ENCODE results near the gene ZNF724. TPM values are rescaled to one million over a fixed set of nuclear protein-coding genes. Genes with fewer than 3 reads are reported as not detected.

ZNF724 gene
- total RNA-seq, 4 donors from 2014 or later: 0.95 to 5.9 (median 3.7) TPM

GRCh38 chr19:23241419-23241818, 8.8 kb downstream of the ZNF724 start:
- no peak overlapping the region for H3K4me3 ChIP-seq
- peaks cover 0 to 60% (median 37%) of the 10 kb centered on the region in 3 donors for H3K9me3 ChIP-seq
- WGBS, 2 donors: 100% methylated on average over 1 of the region's 1 CpG
- H3K27ac ChIP-seq: no peak overlapping the region
- no peaks in the 10 kb centered on the region for H3K4me1 ChIP-seq
- no peak for DNase-seq
- TF ChIP-seq POLR2A (IDR thresholded peaks at IDR 0.05) (no peak), CTCF (IDR thresholded peaks at IDR 0.05) (no peak)
- peaks cover 0 to 71% (median 0%) of the 10 kb centered on the region in 3 donors for H3K36me3 ChIP-seq
- intact Hi-C loops (cut with DNase I): no loop called here
- no peaks in the 10 kb centered on the region for H3K27me3 ChIP-seq

- Histone ChIP-seq H3K4me1 (no peaks in the 10 kb centered on the region), H3K36me3 (peaks cover 6 to 60% (median 9%) of the 10 kb centered on the region in 3 donors), H3K9me3 (peaks cover 0 to 94% (median 72%) of the 10 kb centered on the region in 3 donors), H3K27me3 (no peaks in the 10 kb centered on the region), H3K4me3 (no peak overlapping the region), H3K27ac (no peak overlapping the region)
- 86 to 91% methylated on average over 3 of the region's 3 CpGs for WGBS, 2 donors
- intact Hi-C loops (cut with DNase I): no loop called here
- TF ChIP-seq CTCF (IDR thresholded peaks at IDR 0.05) (no peak), POLR2A (IDR thresholded peaks at IDR 0.05) (no peak)
- DNase-seq: no peak
Observed at GRCh38 chr19:23222998-23223652, 27.1 kb downstream of the ZNF724 start.

GRCh38 chr19:23203841-23204344, 46.3 kb downstream of the ZNF724 start:
- no peak for DNase-seq
- peaks cover 0 to 38% (median 3%) of the 10 kb centered on the region in 3 donors for H3K9me3 ChIP-seq
- WGBS, 2 donors: 14 to 24% methylated on average over 12 to 14 of the region's 39 CpGs

GRCh38 chr19:23190341-23190740, 59.9 kb downstream of the ZNF724 start:
- WGBS, 2 donors: 76 to 80% methylated on average over 9 of the region's 9 CpGs
- Histone ChIP-seq H3K9me3 (peaks cover 0 to 43% (median 3%) of the 10 kb centered on the region in 3 donors), H3K4me3 (no peak overlapping the region), H3K36me3 (no peaks in the 10 kb centered on the region), H3K27ac (no peak overlapping the region), H3K4me1 (no peaks in the 10 kb centered on the region), H3K27me3 (no peaks in the 10 kb centered on the region)
- intact Hi-C loops (cut with DNase I): no loop called here
- DNase-seq: no peak
- TF ChIP-seq CTCF (IDR thresholded peaks at IDR 0.05) (no peak), POLR2A (IDR thresholded peaks at IDR 0.05) (no peak)

More at GRCh38 chr19:23203841-23204344, 46.3 kb downstream of the ZNF724 start:
- Histone ChIP-seq H3K4me3 (peak overlapping the region in 3 of 4 donors; percentile 12 to 35 (median 21)), H3K4me1 (no peaks in the 10 kb centered on the region), H3K36me3 (no peaks in the 10 kb centered on the region), H3K27ac (no peak overlapping the region), H3K27me3 (no peaks in the 10 kb centered on the region)
- intact Hi-C loops (cut with DNase I): no loop called here
- TF ChIP-seq CTCF (IDR thresholded peaks at IDR 0.05) (no peak), POLR2A (IDR thresholded peaks at IDR 0.05) (no peak)

GRCh38 chr19:23183251-23183650, 66.9 kb downstream of the ZNF724 start:
- intact Hi-C loops (cut with DNase I): no loop called here
- WGBS, 2 donors: 56 to 64% methylated on average over 9 to 11 of the region's 11 CpGs
- Histone ChIP-seq H3K4me1 (no peaks in the 10 kb centered on the region), H3K4me3 (no peak overlapping the region), H3K27ac (no peak overlapping the region), H3K9me3 (peaks cover 0 to 21% (median 0%) of the 10 kb centered on the region in 3 donors), H3K27me3 (no peaks in the 10 kb centered on the region), H3K36me3 (no peaks in the 10 kb centered on the region)
- no peak for TF ChIP-seq CTCF (IDR thresholded peaks at IDR 0.05)
- no peak for TF ChIP-seq POLR2A (IDR thresholded peaks at IDR 0.05)
- DNase-seq: no peak

All from esophagus squamous epithelium (tissue), 5 donors.